HG03135 (cell line): Measurements from ENCODE around the gene GLIS1.

Experiments
- ATAC-seq: cut with Tn5 transposase; IDR thresholded peaks from one replicate; pipeline ENCODE4 v1.9.1; 2021; ENCODE audit warnings: mild to moderate bottlenecking, moderate library complexity; ENCODE audit not compliant: unreplicated experiment

The GLIS1 gene

GRCh38 chr1:53620061-53620855, 118.7 kb downstream of the GLIS1 start:
- ATAC-seq, result no peak

GRCh38 chr1:53619367-53620060, 119.5 kb downstream of the GLIS1 start:
- ATAC-seq, result no peak

- ATAC-seq, result no peak
Observed at GRCh38 chr1:53618500-53619366, 120.2 kb downstream of the GLIS1 start.

DNA sequence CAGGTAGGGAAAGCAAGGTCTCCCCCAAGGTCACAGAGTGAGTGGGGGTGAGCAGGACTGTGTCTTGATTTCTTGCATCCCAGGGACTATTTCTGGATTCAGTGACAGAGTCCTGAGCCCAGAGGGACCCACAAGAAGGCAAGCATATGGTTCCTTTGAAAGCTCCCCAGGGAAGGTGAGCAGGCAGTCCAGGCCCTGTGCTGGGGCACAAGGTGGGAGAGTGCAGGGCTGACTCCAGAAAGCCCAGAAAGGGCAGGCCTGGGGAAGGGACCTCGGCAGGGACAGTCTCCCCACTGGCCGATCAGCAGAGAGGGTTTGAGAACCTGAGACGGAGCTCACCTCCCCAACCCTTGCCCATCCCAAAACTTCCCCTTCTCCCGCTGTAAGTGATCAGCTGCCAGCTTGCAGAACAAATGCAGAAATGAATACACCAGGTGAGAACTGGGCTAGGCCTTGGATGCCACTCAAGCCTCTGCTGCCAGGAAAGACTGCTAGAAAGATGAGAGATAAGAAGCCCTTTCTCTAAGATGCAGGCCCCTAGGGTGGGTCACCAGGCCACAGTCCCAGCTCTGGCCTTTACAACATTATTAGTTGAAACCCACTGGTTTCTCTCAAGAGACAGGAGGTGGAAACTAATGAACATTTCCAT, 121.0 kb downstream of the GLIS1 start:
- ATAC-seq, result no peak

GRCh38 chr1:53617382-53617781, 121.6 kb downstream of the GLIS1 start:
- ATAC-seq, result no peak

- no peak for ATAC-seq
Observed at GRCh38 chr1:53616927-53617326, 122.0 kb downstream of the GLIS1 start.

- no peak for ATAC-seq
Observed at GRCh38 chr1:53616511-53616910, 122.5 kb downstream of the GLIS1 start.

DNA sequence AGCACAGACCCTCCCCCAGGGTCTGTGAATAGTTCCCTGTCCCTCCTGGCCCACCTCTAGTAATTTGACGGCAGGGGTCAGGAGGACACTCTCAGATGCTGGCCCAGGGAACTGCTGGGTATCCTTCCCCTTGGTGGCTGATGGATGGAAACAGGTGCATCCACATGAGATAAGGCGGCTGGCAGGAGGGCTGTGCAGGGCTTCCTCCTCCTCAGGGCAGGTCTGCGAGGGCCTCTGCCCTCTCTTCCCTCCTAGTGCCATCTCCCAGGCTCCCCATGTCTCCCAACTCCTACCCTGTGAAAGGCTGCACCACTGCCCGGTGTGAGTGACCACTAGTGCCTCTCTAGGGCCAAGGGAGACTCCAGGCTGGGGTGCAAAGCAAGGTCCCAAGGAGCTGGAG, 123.9 kb downstream of the GLIS1 start:
- ATAC-seq, result no peak

GRCh38 chr1:53614231-53615021, 124.5 kb downstream of the GLIS1 start:
- ATAC-seq, result no peak

GRCh38 chr1:53608676-53609075, 130.3 kb downstream of the GLIS1 start:
- no peak for ATAC-seq

DNA sequence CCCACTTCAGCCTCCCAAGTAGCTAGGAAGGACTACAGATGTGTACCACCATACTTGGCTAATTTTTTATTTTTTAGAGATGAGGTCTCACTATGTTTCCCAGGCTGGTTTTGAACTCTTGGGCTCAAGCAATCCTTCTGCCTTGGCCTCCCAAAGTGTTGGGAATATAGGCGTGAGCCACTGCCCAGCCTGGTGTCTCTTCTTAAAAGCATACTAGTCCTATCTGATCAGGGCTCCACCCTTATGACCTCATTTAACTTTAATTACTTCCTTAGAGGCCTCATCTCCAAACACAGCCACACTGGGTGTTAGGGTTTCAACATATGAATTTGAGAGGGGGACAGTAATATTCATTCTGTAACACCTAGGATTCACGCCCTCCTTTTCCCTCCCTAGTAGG, 130.9 kb downstream of the GLIS1 start:
- no peak for ATAC-seq

- no peak for ATAC-seq
Observed at GRCh38 chr1:53606651-53607051, 132.3 kb downstream of the GLIS1 start.

DNA sequence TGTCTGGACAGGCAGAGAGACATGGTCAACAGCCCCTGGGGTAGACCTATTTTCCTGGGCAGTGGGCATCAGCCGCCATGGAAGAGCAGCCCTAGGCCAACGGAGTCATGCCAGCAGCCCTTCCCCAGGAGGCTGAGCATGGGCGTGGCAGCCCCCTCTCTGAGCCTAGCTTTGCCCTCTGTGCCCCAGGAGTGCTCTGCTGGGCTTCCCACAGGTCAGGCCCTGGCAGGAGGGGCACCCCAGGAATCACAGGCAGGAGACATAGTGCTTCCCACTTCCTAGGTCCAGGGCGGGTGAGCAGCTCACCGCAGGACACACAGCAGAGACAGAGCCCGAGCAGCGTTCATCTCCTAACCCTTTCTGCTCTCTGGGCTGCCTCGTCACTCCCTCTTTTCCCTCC, 132.8 kb downstream of the GLIS1 start:
- no peak for ATAC-seq

- ATAC-seq, result no peak
Observed at GRCh38 chr1:53605181-53605580, 133.8 kb downstream of the GLIS1 start.

- no peak for ATAC-seq
Observed at GRCh38 chr1:53604291-53604919, 134.6 kb downstream of the GLIS1 start.

DNA sequence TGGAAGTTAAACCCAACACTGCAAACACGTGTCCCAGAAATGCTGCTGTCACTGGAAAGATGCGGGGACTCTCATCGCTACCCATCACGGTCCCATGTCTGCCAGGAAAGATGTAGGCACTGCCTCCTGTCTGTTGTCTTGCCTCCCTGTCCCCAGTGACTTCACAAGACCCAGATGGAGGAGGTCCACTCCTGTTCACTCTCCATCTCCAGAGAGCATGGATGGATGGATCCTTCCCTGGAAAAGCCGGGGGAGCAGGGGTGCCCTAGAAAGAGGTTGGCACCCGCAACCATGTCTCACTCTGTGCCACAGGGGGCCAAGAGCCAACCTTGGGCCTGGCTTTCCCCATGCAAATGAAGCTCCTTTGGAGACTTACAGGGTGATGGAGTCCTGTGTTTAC, 135.5 kb downstream of the GLIS1 start:
- no peak for ATAC-seq

DNA sequence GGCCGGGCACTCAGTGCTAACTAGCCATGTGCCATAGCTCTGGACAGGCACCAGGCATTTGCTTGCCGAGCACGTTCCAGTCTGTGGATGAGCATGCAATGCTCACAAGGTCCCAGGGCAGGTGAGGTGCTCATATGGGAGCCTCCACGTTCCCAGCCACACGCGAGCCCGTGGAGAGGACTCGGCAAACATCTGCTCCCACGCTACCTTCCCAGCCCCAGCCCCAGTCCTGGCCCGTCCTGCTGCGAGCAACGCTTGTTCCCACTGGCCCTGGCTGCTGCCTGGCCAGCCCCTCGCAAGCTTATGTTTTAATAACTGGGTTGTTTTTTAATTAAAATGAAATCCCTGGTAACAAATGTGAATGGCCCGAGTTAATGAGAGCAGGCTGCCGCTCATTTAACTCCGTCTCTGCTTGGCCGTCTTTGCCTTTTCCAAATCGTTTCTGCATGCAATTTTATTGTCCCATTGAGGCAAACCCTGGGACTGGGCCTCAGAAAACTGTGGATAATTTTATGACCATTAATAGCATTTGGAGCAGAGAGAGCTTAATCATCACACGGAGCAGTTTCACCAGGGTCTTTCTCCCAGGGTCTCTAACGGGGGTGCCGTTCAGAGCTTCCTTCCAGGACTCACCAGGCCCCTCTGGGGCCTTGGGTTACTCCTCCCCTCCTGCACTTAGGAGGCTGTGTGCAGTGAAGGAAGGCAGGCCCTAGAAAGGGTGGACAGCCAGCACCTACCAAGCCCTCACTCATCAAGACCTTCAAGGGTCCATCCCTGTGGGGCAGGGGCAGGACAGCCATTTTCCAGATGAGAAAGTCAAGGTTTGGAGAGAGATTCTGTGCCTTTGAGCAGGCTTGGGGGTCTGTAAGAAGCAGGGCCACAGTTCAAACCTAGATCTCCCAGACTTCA, 136.8 kb downstream of the GLIS1 start:
- no peak for ATAC-seq

GRCh38 chr1:53601031-53601745, 137.8 kb downstream of the GLIS1 start:
- no peak for ATAC-seq
